K562 (cell line): ENCODE data around the gene TMEM205. TPM values are rescaled to one million over a fixed set of nuclear protein-coding genes. Genes with fewer than 3 reads are reported as not detected.

Experiments
- BMI1 ChIP-seq: fragments of 150-350 bp; IDR thresholded peaks from 2 replicates; pipeline ENCODE4 v1.6.1; 2014; ENCODE audit warnings: low read length
- CEBPB ChIP-seq: fragments of 450-650 bp; IDR thresholded peaks from 2 replicates; pipeline ENCODE4 v1.6.1; 2016; ENCODE audit warnings: missing genetic modification characterization, missing compliant biosample characterization
- EGR1 ChIP-seq: fragments of 450-650 bp; conservative IDR thresholded peaks from 2 replicates; pipeline ENCODE4 v1.6.1; 2017; ENCODE audit warnings: mild to moderate bottlenecking
- KLF1 ChIP-seq: fragments of 450-650 bp; IDR thresholded peaks from 2 replicates; pipeline ENCODE4 v1.6.1; 2016; ENCODE audit warnings: missing genetic modification characterization, missing compliant biosample characterization
- SIN3A ChIP-seq, 2 experiments: fragments of 150-350 bp in 1 of 2; IDR thresholded peaks; 2 replicates each; pipeline ENCODE4 v1.6.1; 2011 to 2016; ENCODE audit warnings: borderline replicate concordance in 2 of 2, low read depth in 2 of 2, low read length in 2 of 2, mild to moderate bottlenecking in 2 of 2, moderate library complexity in 2 of 2; ENCODE audit not compliant: control insufficient read depth in 1 of 2
- ZEB2 ChIP-seq: fragments of 450-650 bp; IDR thresholded peaks from 2 replicates; pipeline ENCODE4 v1.6.1; 2016
- ZNF778 ChIP-seq: fragments of 450-650 bp; formaldehyde crosslinking; IDR thresholded peaks from 2 replicates; pipeline ENCODE4 v1.4.0; 2020; ENCODE audit warnings: mild to moderate bottlenecking, moderate library complexity
- polyA plus RNA-seq, 8 experiments: library from polyadenylated mRNA; depleted of rRNA in 4 of 8; stranded (reverse) in 5 of 8; unstranded in 3 of 8; fragments of >200 nt; fragmentation: Nextera tagmentation in 2 of 8; fragmentation: Illumina TruSeq in 1 of 8; extraction: Ambion mirVana in 2 of 8; extraction: Trizol in 1 of 8; gene quantifications; 2 replicates each; pipeline versions ENCODE4 v1.2.1 to v1.2.3, GENCODE V29; 2011 to 2014; ENCODE audit warnings: inconsistent platforms in 1 of 8, missing spikeins in 1 of 8
- total RNA-seq, 7 experiments: library from RNA; depleted of rRNA in 6 of 7; stranded (reverse); fragments of >200 nt in 6 of 7; fragmentation: Illumina TruSeq in 2 of 7; extraction: Trizol in 2 of 7; gene quantifications; 2 replicates each; pipeline versions ENCODE4 v1.2.1 to v1.2.3, GENCODE V29; 2011 to 2021; ENCODE audit warnings: low replicate concordance in 1 of 7
- TF ChIP-seq, protein P1 (sequence below): sonication (generic); formaldehyde crosslinking; IDR thresholded peaks from 2 replicates; pipeline ENCODE4 v1.8.0; 2023; ENCODE audit warnings: mild to moderate bottlenecking, missing genetic modification reagents
- TF ChIP-seq, protein P2 (sequence below): fragments of 450-650 bp; IDR thresholded peaks from one replicate; pipeline ENCODE4 v1.6.1; 2018; ENCODE audit warnings: mild to moderate bottlenecking, moderate library complexity; ENCODE audit not compliant: partially characterized antibody
- TF ChIP-seq, protein P3 (sequence below): fragments of 250-450 bp; sonication (Bioruptor Pico); IDR thresholded peaks from 2 replicates; pipeline ENCODE4 v1.5.0; 2022; ENCODE audit warnings: mild to moderate bottlenecking
- TF ChIP-seq, protein P4 (sequence below): fragments of 250-450 bp; sonication (Bioruptor Pico); IDR thresholded peaks from 2 replicates; pipeline ENCODE4 v1.8.0; 2021; ENCODE audit warnings: moderate library complexity, mild to moderate bottlenecking, inconsistent platforms
- TF ChIP-seq, protein P5 (sequence below): fragments of 250-450 bp; sonication (Bioruptor Pico); IDR thresholded peaks from 2 replicates; pipeline ENCODE4 v1.5.0; 2021; ENCODE audit warnings: mild to moderate bottlenecking, borderline replicate concordance

TMEM205 gene
- total and polyA plus RNA-seq, 9 of the 15 experiments (the other 6 are each of a cell fraction or from before 2014, with no cell fraction given) = 21.3 to 81.5 (median 44.1) TPM

DNA sequence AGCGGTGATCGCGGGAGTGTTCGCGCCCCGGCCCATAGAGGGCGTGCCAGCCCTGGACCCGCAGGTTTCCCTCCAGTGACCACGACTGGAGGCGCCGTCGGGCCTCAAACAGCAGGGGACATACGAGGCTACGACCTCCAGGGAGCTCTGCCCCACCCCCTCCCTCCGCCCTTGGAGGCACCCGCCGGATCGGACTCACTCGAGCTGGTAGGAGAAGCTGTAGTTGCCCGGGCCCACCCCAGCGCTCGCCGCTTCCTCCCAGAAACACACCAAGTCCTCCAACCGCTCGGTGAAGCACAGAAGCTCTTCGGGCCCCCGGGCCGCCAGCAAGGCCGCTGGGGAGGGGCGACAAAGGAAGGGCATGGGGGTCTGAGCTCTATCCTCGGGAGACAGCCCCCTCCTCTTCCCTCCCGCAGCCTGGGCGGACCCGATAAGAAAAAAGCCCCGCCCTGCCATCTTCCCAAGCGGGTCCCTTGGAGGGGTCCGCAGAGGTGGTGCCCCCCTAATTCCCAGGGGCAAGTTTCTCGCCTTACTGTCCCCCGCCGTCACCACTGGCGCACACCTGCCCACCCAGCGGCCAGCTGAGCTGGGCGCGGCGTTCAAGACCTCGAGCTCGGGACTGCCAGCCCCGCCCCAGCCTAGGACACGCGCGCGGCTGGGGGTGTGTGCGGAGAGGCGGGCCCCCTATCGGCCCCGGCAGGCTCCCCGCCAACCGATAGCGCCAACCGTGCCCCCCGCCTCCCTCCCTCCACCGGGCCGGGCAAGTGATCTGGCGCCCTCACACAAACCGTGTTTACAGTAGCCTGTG is 37.0 kb upstream of the TMEM205 start (continued):
- TF ChIP-seq, protein P1, sequence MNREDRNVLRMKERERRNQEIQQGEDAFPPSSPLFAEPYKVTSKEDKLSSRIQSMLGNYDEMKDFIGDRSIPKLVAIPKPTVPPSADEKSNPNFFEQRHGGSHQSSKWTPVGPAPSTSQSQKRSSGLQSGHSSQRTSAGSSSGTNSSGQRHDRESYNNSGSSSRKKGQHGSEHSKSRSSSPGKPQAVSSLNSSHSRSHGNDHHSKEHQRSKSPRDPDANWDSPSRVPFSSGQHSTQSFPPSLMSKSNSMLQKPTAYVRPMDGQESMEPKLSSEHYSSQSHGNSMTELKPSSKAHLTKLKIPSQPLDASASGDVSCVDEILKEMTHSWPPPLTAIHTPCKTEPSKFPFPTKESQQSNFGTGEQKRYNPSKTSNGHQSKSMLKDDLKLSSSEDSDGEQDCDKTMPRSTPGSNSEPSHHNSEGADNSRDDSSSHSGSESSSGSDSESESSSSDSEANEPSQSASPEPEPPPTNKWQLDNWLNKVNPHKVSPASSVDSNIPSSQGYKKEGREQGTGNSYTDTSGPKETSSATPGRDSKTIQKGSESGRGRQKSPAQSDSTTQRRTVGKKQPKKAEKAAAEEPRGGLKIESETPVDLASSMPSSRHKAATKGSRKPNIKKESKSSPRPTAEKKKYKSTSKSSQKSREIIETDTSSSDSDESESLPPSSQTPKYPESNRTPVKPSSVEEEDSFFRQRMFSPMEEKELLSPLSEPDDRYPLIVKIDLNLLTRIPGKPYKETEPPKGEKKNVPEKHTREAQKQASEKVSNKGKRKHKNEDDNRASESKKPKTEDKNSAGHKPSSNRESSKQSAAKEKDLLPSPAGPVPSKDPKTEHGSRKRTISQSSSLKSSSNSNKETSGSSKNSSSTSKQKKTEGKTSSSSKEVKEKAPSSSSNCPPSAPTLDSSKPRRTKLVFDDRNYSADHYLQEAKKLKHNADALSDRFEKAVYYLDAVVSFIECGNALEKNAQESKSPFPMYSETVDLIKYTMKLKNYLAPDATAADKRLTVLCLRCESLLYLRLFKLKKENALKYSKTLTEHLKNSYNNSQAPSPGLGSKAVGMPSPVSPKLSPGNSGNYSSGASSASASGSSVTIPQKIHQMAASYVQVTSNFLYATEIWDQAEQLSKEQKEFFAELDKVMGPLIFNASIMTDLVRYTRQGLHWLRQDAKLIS (CRISPR knock-in tag) = peak; percentile 43; the same call in 1 of the 2 replicates
- TF ChIP-seq, protein P2, sequence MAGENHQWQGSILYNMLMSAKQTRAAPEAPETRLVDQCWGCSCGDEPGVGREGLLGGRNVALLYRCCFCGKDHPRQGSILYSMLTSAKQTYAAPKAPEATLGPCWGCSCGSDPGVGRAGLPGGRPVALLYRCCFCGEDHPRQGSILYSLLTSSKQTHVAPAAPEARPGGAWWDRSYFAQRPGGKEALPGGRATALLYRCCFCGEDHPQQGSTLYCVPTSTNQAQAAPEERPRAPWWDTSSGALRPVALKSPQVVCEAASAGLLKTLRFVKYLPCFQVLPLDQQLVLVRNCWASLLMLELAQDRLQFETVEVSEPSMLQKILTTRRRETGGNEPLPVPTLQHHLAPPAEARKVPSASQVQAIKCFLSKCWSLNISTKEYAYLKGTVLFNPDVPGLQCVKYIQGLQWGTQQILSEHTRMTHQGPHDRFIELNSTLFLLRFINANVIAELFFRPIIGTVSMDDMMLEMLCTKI = no peak
- TF ChIP-seq ZNF778 (CRISPR knock-in tag) (no peak), BMI1 (no peak), ZEB2 (no peak), CEBPB (tag) (no peak), EGR1 (peak; percentile 47), KLF1 (tag) (no peak), SIN3A (IDR thresholded peaks at IDR 0.05; ENCODE audit: borderline replicate concordance in 2 of 2, control insufficient read depth in 1 of 2, low read depth in 2 of 2, low read length in 2 of 2) (peak; percentile 85 to 94; a peak in 2 of 4 replicates)
- TF ChIP-seq, protein P3, sequence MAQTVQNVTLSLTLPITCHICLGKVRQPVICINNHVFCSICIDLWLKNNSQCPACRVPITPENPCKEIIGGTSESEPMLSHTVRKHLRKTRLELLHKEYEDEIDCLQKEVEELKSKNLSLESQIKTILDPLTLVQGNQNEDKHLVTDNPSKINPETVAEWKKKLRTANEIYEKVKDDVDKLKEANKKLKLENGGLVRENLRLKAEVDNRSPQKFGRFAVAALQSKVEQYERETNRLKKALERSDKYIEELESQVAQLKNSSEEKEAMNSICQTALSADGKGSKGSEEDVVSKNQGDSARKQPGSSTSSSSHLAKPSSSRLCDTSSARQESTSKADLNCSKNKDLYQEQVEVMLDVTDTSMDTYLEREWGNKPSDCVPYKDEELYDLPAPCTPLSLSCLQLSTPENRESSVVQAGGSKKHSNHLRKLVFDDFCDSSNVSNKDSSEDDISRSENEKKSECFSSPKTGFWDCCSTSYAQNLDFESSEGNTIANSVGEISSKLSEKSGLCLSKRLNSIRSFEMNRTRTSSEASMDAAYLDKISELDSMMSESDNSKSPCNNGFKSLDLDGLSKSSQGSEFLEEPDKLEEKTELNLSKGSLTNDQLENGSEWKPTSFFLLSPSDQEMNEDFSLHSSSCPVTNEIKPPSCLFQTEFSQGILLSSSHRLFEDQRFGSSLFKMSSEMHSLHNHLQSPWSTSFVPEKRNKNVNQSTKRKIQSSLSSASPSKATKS = no peak
- TF ChIP-seq, protein P4, sequence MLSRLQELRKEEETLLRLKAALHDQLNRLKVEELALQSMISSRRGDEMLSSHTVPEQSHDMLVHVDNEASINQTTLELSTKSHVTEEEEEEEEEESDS (CRISPR knock-in tag) = no peak
- TF ChIP-seq, protein P5, sequence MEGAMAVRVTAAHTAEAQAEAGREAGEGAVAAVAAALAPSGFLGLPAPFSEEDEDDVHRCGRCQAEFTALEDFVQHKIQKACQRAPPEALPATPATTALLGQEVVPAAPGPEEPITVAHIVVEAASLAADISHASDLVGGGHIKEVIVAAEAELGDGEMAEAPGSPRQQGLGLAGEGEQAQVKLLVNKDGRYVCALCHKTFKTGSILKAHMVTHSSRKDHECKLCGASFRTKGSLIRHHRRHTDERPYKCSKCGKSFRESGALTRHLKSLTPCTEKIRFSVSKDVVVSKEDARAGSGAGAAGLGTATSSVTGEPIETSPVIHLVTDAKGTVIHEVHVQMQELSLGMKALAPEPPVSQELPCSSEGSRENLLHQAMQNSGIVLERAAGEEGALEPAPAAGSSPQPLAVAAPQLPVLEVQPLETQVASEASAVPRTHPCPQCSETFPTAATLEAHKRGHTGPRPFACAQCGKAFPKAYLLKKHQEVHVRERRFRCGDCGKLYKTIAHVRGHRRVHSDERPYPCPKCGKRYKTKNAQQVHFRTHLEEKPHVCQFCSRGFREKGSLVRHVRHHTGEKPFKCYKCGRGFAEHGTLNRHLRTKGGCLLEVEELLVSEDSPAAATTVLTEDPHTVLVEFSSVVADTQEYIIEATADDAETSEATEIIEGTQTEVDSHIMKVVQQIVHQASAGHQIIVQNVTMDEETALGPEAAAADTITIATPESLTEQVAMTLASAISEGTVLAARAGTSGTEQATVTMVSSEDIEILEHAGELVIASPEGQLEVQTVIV (CRISPR knock-in tag) = no peak
